ENCODE results near the gene IFNAR2. TPM values are rescaled to one million over a fixed set of nuclear protein-coding genes. Genes with fewer than 3 reads are reported as not detected.
A peak's percentile ranks its signal among the peaks of the same experiment; 100 is the strongest.

Gene IFNAR2
- total RNA-seq, 2 experiments from 2014 or later, result 22.1 to 93.5 TPM

GRCh38 chr21:33273044-33273443, 43.3 kb downstream of the IFNAR2 start:
- H3K79me2 ChIP-seq (ENCODE audit: insufficient read depth, low read depth, low read length), result peaks cover 14% of the 10 kb centered on the region; the same call in 1 of the 2 replicates
- H3K27ac ChIP-seq (ENCODE audit: low read depth, low read length, poor library complexity, severe bottlenecking), result no peak overlapping the region
- POLR2A ChIA-PET, result interaction anchor here (0.8 to 1.1 kb wide), 3 partner anchors 23 to 68 kb away, joined by 3 to 10 read pairs (median 5); no protein-coding TSS in a partner anchor
- intact Hi-C loops (cut with micrococcal nuclease; ENCODE audit: unreplicated experiment), result no loop called here
- peaks cover 84% of the 10 kb centered on the region for H3K36me3 ChIP-seq (ENCODE audit: insufficient read depth, low read length)
- TF ChIP-seq, protein P1, sequence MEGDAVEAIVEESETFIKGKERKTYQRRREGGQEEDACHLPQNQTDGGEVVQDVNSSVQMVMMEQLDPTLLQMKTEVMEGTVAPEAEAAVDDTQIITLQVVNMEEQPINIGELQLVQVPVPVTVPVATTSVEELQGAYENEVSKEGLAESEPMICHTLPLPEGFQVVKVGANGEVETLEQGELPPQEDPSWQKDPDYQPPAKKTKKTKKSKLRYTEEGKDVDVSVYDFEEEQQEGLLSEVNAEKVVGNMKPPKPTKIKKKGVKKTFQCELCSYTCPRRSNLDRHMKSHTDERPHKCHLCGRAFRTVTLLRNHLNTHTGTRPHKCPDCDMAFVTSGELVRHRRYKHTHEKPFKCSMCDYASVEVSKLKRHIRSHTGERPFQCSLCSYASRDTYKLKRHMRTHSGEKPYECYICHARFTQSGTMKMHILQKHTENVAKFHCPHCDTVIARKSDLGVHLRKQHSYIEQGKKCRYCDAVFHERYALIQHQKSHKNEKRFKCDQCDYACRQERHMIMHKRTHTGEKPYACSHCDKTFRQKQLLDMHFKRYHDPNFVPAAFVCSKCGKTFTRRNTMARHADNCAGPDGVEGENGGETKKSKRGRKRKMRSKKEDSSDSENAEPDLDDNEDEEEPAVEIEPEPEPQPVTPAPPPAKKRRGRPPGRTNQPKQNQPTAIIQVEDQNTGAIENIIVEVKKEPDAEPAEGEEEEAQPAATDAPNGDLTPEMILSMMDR (conservative IDR thresholded peaks at IDR 0.05; ENCODE audit: low read length), result no peak
- TF ChIP-seq EZH2phosphoT487 (IDR thresholded peaks at IDR 0.05; ENCODE audit: borderline replicate concordance, low read depth, low read length), result no peak
- 0 out of 2 replicates have a peak, but pooled peaks cover under 1% of the 10 kb centered on the region for H3K9me3 ChIP-seq (ENCODE audit: low read length)
- no peak overlapping the region for H3K4me3 ChIP-seq (ENCODE audit: low read depth, low read length, poor library complexity, severe bottlenecking)
- H3K4me1 ChIP-seq (ENCODE audit: insufficient read depth, low read length, poor library complexity, severe bottlenecking), result peaks cover 21% of the 10 kb centered on the region
- H4K20me1 ChIP-seq (ENCODE audit: insufficient read depth, low read length), result no peaks in the 10 kb centered on the region
- DNase-seq (ENCODE audit: low spot score), result no peak
- CTCF ChIA-PET (ENCODE audit: unreplicated experiment), result interaction anchor here (1.4 kb wide), 1 partner anchor 26 kb away, joined by 4 read pairs; no protein-coding TSS in a partner anchor
- H3K4me2 ChIP-seq (ENCODE audit: low read length), result no peak overlapping the region
- no peak overlapping the region for H2AFZ ChIP-seq (ENCODE audit: low read length)
- H3K9me2 ChIP-seq (ENCODE audit: insufficient read depth, low read length), result no peaks in the 10 kb centered on the region
- BruUV-seq (replicated peaks), result no TSS peak

- H3K4me1 ChIP-seq (ENCODE audit: insufficient read depth, low read length, poor library complexity, severe bottlenecking), result peaks cover 6% of the 10 kb centered on the region
- no peaks in the 10 kb centered on the region for H3K79me2 ChIP-seq (ENCODE audit: insufficient read depth, low read depth, low read length)
- POLR2A ChIA-PET, result interaction anchor here (0.7 to 0.8 kb wide), 3 partner anchors 15 to 67 kb away, joined by 3 to 6 read pairs (median 3); no protein-coding TSS in a partner anchor
- peaks cover 88% of the 10 kb centered on the region for H3K36me3 ChIP-seq (ENCODE audit: insufficient read depth, low read length)
- no peaks in the 10 kb centered on the region for H3K9me2 ChIP-seq (ENCODE audit: insufficient read depth, low read length)
- H3K4me3 ChIP-seq (ENCODE audit: low read depth, low read length, poor library complexity, severe bottlenecking), result no peak overlapping the region
- intact Hi-C loops (cut with micrococcal nuclease; ENCODE audit: unreplicated experiment), result no loop called here
- CTCF ChIA-PET (ENCODE audit: unreplicated experiment), result no interaction called here
- DNase-seq (ENCODE audit: low spot score), result no peak
- TF ChIP-seq EZH2phosphoT487 (IDR thresholded peaks at IDR 0.05; ENCODE audit: borderline replicate concordance, low read depth, low read length), result no peak
- TF ChIP-seq, protein P1 (conservative IDR thresholded peaks at IDR 0.05; ENCODE audit: low read length), result no peak
- no peaks in the 10 kb centered on the region for H4K20me1 ChIP-seq (ENCODE audit: insufficient read depth, low read length)
- H3K9me3 ChIP-seq (ENCODE audit: low read length), result peaks cover 20% of the 10 kb centered on the region; the same call in 1 of the 2 replicates
- H2AFZ ChIP-seq (ENCODE audit: low read length), result no peak overlapping the region
- no peak overlapping the region for H3K27ac ChIP-seq (ENCODE audit: low read depth, low read length, poor library complexity, severe bottlenecking)
- H3K4me2 ChIP-seq (ENCODE audit: low read length), result no peak overlapping the region
- no TSS peak for BruUV-seq (replicated peaks)
Measured at GRCh38 chr21:33278721-33279120, 49.0 kb downstream of the IFNAR2 start.

DNA sequence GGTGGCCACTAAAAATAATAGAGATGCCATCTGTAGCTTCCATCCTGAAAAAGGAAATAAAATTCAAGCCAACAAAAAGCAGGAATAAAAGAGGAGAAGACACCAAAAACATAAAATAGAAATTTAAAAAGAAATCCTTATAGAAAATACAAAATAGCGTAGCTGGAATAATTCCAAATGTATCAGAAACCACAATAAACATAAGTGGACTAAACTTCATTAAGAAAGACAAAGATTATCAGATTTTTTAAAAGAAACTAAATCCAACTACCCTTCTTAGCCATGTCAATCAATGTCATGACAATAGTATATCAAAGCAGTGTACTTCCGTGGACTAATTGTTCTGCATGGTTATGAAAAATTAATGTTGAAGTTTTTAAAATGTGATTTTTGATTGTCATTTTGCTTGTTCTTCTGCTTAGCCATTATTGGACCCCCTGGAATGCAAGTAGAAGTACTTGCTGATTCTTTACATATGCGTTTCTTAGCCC, 49.6 kb downstream of the IFNAR2 start:
- intact Hi-C loops (cut with micrococcal nuclease; ENCODE audit: unreplicated experiment), result no loop called here
- Histone ChIP-seq H3K9me3 (ENCODE audit: low read length) (peaks cover 20% of the 10 kb centered on the region; the same call in 1 of the 2 replicates), H3K79me2 (ENCODE audit: insufficient read depth, low read depth, low read length) (no peaks in the 10 kb centered on the region), H2AFZ (ENCODE audit: low read length) (no peak overlapping the region), H3K27ac (ENCODE audit: low read depth, low read length, poor library complexity, severe bottlenecking) (no peak overlapping the region), H3K4me2 (ENCODE audit: low read length) (no peak overlapping the region), H3K9me2 (ENCODE audit: insufficient read depth, low read length) (no peaks in the 10 kb centered on the region), H3K4me3 (ENCODE audit: low read depth, low read length, poor library complexity, severe bottlenecking) (no peak overlapping the region), H4K20me1 (ENCODE audit: insufficient read depth, low read length) (no peaks in the 10 kb centered on the region), H3K4me1 (ENCODE audit: insufficient read depth, low read length, poor library complexity, severe bottlenecking) (peaks cover 6% of the 10 kb centered on the region), H3K36me3 (ENCODE audit: insufficient read depth, low read length) (peaks cover 91% of the 10 kb centered on the region)
- DNase-seq (ENCODE audit: low spot score), result no peak
- TF ChIP-seq EZH2phosphoT487 (IDR thresholded peaks at IDR 0.05; ENCODE audit: borderline replicate concordance, low read depth, low read length), result no peak
- TF ChIP-seq, protein P1 (conservative IDR thresholded peaks at IDR 0.05; ENCODE audit: low read length), result no peak
- CTCF ChIA-PET (ENCODE audit: unreplicated experiment), result no interaction called here
- POLR2A ChIA-PET, result interaction anchor here (0.7 to 0.8 kb wide), 2 partner anchors 15 to 40 kb away, joined by 3 to 6 read pairs; no protein-coding TSS in a partner anchor
- TSS peak; percentile 30 for BruUV-seq (replicated peaks)

Data from OCI-LY7 (cell line).